GM18907 (cell line): Measurements from ENCODE around the gene ADAMTS17.

Experiments used
- ATAC-seq: cut with Tn5 transposase; IDR thresholded peaks from one replicate; pipeline ENCODE4 v1.9.1; 2021; ENCODE audit warnings: mild to moderate bottlenecking, moderate library complexity; ENCODE audit not compliant: unreplicated experiment

ADAMTS17 gene

DNA sequence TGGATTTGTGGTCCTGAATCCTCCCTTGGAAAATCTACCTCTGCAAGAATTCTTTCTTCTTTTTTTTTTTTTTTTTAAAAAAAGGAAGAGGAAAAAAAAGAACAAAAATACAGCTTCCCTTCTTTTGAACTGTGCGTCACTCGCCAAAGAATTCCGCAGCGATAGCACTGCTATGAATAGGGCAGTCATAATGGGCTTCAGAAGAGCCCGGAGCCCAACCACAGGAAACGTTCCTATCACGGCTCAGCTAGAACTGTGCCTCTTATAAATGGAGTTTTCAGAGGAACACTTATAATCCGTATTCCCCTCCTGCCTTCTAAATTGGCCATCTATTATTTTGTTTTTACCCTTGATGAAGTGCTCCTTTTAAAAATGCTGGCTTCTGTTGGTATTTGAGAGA lies 227.7 kb downstream of the ADAMTS17 start:
- ATAC-seq = no peak

DNA sequence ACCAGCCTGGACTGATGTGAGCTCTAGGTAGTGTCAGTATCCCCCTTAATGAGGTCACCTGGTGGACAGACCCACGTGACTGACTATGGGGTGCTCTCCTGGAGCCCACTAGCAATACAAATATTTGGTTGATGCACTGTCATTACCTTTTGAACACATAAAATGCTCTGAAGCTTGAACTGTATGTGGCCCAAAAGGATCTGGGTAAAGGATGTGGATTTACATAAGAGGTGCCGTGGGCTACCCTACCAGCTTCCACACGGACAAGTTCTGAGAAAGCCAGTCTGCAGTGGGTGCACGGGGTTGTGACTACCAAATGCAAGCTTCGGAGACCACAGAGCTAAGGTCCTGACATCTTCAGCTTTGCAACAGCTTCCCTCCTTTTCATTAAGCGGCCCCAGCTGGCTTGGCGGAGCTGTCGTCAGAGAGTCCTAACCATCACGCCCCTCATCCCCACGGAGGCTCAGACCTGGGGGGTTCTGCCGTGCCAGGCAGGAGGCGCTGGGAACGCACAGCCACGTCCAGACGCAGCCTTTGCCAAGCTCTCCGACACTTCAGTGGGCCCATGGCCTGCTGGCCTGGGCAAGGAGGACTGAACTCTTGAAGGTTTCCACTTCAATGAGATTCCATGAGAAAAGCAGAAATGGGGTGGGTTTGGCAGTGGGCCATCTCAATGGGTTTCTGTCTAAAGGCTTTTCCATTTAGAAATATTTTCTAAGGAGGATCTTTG lies 228.3 kb downstream of the ADAMTS17 start:
- no peak for ATAC-seq

DNA sequence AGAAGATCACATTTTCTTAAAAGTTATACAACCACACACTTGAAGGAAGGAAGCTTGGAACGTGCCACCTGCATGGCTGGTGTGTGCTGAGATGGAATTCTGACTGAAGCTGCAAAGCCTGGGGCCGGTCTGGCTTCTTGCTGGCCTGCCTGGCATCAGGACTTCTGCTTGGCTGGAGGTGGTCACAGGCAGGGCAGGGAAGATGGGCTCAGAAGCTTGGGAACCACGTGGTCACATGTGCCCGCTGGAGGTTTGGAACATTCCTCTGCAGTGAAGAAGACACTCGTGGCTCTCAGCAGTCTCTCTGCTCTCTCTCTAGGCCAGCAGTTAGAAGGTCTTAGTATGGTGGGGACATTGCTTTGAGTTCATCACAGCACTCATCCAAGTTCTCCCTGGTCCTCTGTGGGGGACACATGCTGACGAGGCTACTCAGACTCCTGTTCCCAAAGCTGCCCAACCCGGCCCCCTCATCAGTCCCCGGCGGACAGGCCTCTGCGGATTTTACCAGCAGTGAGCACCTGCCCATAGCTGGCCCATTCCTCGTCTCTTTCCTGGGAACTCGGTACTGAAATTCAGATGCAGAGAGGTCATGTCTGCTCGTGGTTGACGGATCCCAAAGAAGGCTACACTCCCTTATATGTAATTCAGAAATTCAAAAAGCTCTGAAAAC lies 229.0 kb downstream of the ADAMTS17 start:
- ATAC-seq = no peak

DNA sequence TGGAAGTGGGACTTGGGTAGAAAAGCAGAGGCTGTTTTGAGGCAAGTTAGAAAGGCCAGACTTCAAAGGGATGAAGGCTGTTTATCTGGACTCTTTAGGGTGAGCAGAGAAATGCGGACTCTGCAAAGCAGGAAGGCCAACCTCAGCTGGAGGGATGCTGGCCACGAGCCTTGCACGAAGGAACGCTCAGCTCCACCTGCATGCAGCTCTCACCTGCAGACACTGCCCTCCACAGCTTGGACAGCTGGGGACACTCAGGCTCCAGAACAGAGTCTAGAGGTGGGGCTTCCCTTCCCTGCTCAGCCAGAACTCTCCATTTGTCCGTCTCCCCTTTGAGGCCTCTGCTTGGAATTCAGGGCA lies 229.7 kb downstream of the ADAMTS17 start:
- ATAC-seq = no peak

DNA sequence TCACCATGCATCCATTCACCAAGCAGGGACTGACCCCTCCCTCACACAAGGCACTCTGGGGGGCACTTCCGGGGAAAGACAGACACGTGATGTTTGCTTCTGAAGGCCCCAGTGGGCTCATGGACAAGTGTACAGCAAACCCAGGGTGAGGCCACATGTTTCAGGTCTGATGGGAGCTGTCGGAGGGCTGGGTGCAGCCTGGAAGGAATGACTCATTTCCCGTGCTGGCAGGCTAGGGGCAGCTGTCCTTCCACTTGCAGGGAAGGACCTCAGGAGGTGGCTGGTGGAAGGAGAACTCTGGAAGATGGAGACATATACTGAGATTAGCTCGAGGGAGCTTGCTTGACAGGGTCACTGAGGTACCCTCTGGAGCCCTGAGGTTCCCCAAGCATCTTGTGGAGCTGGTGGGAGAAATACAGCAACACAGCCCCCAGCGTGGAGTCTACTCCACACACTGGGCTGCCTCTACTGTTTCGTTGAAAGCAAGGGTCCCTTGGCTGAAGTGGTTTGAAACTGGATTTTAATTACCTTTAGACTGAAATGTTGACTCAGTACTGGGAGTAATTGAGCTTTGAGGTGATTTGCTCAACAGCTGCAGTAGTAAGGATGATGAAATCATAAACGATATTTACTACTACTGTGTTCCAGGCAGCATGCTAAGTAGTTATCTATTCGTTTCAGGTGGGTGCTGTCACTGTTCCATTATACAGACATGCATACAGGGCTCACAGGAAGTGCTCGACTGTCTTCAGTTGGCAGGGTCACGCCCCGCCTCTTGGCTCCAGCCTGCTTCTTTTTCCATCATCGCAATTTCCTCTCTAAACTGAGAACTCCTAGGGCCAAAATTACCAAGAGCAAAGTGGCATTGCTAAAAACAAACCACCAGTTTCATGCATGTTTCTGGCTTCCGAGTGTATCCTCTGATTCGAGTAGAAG lies 230.4 kb downstream of the ADAMTS17 start:
- ATAC-seq = no peak

DNA sequence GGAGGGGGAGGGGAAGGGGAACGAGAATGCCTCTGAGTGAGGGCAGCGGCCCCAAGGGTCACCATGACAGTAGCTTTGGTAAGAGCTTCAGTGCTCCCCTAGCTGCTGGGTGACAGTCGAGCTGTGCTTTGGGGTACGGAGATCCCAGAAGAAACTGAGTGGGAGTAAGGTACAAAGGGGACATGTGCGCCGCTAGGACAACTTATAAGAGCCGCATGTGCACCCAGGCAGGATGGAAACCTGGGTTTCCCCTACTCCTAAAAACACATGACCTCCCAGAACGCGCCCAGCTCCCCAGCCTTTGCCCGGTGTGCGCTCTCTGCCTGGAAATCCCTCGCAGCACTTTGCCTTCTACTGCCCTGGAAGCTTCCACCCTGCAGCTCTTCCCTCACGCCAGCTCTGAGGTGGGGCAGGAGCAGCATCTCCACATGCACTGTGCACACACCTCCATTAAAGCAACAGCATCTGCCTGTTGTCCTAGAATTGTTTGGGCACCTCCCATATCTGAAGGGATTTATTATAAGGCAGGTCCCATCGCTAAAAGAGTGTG lies 232.2 kb downstream of the ADAMTS17 start:
- ATAC-seq = no peak

DNA sequence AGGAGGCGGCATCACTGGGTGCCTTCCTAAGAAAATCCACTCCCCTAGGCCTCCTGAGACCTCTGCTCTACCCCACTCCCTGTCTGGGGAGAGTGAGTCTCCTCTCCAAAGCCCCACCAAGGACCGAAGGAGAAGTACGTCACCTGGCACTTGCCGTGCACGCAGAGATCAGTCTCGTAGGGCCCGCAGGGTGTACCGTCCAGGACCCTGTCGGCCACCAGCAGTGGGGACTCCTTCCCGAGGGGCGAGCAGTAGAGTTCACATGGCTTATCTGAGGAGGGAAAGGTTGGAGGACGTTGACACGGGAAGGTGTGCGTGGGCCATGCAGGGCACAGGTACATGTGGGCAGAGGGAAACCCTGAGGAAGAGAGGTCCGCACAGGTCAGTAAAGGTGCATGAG lies 232.9 kb downstream of the ADAMTS17 start:
- no peak for ATAC-seq

DNA sequence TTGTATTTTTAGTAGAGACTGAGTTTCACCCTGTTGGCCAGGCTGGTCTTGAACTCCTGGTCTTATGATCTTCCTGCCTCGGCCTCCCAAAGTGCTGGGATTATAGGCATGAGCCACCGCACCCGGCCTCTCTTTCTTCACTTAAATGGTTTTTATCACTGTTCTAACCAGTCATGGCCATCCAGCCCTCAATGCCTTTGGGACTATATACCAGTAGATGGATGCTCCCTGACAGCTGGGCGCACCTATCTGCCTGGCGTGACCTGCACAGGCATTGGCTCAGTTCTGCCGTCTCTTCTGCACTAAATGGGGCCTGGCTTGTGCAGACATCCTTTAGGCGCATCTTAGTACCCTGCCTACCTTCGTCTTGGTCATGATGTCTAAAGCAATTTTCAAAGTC lies 233.4 kb downstream of the ADAMTS17 start:
- no peak for ATAC-seq

DNA sequence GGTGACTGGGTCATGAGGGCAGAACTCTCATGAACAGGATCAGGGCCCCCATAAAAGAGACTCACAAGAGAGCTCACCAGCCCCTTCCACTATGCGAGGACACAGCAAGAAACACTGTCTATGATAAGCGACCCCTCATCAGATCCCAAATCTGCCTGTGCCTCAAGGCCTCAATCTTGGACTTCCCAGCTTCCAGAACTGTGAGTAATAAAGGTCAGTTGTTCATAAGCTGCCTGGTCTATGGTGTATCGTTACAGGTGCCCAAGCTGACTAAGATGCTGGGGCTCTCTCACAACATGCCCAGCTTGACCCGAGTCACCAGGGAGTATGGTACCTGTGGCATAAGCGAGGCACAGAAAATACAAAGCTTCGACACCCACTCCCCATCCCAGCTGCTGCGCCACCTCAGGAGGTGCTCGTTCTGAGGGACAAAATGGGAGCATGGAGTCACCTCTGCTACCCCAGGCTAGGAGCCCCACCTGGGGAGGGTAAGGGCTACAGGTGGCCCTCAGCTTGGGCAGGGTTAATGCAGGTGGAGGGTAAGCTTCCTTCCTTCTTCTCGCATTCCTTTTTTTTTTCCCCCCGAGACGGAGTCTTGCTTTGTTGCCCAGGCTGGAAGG lies 234.1 kb downstream of the ADAMTS17 start:
- no peak for ATAC-seq

DNA sequence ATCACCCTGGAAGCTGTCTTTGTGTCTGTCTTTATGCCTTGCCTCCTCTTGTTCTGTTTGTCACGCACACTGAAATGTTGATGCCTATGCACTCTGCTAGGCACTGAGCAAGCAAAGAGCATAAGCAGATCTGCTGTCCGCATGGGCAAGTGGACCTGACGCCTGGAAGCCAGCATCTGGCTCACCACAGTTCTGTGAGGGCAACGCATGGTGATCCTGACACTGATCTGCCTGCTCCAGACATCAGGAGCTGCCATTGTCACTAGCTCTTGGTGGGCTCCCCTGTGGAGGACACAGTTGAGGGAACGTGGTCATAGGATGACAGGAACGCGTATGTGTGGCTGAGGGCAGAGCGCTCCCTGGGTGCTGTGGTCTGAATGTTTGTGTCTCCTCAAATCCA lies 234.6 kb downstream of the ADAMTS17 start:
- no peak for ATAC-seq

DNA sequence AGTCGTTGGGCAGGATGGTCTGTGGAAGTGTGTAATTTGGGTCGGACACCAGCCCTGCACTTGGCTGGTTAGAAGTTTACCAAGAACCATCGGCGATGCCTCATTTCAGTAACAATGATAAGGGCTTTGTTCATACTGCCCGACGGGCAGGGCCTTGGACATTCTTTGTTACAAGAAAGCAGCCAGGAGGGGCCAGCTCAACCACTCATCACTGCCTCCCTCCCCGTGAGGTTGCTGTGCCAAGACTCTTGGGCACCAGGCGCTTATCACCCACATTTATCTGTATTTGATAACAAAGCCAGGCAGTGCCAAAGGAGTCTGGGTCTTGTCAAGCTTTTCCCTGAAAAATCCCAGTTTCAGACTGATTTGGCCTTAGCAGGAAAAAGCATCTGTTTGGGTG lies 235.0 kb downstream of the ADAMTS17 start:
- no peak for ATAC-seq

DNA sequence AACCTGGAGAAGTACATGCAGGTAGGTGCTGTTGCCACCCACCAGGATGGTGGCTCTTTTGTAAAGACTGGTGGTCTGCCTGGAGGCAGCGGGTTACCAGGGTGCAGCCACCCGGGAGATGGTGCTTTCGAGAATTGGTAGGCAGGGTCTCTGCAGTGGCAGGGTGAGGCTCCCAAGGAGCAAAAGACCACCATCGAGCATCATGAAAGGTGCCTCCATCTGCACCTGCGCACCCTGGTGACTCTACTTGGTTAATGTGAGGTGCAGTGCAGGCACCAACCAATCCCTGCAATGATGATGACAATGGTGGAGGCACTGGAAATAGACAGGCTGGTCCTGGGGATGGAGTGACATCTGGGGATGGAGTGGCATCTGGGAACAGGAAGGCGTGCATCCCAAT lies 236.7 kb downstream of the ADAMTS17 start:
- ATAC-seq = no peak

DNA sequence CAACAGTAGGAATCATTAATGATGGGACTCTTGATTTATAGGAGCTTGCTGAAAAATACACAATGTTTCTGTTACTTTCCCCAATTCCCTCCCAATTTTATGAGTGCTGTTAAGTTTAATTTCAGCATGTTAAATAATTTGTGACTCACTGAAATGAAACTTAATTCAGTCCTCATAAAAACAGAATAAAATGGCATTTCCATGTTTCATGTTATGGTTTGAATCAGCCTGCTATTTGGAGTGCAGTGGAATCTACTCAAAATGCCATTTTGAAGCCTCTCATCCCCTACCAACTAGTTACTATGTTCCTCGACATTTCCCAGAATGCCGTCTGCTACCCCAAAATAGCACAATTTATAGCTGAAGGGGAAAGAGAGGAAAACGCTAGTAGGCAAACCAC lies 237.5 kb downstream of the ADAMTS17 start:
- ATAC-seq = no peak

DNA sequence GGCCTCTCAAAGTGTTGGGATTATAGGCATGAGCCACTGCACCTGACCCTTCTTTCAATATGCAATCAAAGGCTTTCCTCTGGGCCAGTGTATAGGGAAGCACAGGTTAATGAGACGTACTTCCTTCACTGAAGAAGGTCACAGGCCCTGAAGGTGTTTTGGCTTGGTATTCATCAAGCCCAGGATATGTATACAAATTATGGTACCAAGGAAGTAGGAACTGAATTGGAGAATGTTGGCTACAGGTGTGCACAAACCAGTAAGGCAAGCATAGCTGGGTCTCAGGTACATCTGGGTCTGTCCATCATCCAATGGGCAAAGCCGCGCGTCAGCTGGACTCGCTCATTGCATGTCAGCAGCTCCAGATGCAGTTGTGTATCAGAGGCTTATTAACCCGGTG lies 237.9 kb downstream of the ADAMTS17 start:
- ATAC-seq = no peak

DNA sequence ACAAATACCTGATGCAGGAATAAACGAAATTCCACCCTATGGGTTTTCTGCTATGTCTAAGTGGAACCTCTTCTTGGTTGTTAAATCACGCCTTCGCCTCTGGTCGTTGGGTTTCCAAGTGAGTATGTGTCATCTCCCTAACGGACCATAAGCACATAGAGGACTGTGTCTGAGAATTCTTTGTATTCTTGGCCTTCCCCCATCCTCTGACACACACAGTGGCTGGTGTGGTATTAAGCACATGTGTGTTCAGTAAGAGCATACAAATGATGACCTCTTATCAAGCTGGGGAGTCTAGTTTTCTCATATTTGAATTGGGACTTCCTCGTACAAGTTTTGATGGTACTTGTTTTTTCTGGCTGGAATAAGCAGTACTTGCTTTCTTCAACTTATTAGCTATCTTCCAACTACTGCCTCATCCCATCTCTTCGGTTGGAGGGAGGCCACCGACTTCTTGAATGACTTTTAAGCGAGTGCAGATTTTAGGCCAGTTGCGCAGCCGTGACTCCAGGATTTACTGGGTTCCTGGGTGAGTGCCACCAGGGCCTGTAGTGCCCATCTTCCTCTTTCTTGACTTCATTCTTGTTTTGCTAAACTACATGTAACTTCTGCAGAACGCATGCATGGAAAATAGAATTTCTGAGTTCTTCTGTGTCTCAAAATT lies 240.2 kb downstream of the ADAMTS17 start:
- no peak for ATAC-seq

DNA sequence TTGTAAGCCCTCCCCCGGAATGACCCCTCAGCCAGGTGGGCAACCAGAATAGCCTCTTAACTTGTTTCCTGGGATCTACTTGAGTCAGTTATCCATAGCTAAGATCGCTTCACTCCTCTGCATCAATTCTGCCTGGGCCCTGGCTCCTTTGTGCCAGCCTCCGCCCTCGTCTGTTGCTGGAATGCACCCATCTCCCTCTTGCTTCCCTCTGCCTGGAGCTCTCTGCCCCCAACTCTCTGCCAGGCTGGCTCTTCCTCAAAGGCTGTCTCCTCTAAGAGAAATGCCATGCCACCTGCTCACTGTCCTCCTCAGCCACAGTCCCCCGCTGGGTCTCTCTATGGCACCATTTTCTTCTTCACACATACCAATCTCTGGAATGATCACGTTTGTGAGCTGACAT lies 240.8 kb downstream of the ADAMTS17 start:
- ATAC-seq = no peak

DNA sequence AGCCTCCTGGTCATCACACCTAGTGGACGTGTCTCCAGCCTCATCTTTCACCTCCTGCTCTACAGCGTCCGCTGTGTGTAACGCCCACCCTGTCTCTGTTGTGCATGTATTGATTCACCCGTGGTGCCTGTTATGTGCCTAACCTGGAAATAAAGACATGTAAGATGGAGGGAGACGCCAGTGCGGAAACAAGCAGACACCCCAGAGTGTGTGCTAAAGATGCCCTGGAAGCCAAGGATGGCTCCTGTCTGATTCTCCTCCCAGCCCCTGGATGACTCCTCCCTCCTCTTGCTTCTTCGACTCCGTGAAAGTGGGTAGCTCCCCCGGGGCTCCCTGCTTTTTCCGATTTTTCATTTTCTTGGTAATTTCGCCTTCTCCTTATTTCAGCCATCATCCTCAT lies 241.8 kb downstream of the ADAMTS17 start:
- no peak for ATAC-seq

DNA sequence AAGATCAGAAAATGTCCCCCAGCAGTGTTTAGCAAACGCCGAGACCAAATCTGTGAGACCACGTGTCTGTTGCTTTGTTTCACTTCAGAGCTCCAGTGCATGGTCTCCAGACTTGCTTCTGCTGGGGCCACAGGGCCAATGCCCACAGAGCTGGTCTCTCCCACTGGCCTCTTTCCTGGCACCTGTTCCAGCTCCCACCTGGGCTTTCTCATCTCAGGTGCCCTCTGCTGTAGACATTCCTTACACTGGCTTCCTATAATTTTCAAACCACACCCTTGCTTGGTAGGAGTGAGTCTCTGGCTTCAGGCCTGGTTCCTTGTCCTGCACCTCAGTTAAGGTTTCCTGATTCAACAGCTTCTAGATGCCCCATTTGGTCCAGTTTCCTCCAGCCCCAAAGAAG lies 243.1 kb downstream of the ADAMTS17 start:
- no peak for ATAC-seq

DNA sequence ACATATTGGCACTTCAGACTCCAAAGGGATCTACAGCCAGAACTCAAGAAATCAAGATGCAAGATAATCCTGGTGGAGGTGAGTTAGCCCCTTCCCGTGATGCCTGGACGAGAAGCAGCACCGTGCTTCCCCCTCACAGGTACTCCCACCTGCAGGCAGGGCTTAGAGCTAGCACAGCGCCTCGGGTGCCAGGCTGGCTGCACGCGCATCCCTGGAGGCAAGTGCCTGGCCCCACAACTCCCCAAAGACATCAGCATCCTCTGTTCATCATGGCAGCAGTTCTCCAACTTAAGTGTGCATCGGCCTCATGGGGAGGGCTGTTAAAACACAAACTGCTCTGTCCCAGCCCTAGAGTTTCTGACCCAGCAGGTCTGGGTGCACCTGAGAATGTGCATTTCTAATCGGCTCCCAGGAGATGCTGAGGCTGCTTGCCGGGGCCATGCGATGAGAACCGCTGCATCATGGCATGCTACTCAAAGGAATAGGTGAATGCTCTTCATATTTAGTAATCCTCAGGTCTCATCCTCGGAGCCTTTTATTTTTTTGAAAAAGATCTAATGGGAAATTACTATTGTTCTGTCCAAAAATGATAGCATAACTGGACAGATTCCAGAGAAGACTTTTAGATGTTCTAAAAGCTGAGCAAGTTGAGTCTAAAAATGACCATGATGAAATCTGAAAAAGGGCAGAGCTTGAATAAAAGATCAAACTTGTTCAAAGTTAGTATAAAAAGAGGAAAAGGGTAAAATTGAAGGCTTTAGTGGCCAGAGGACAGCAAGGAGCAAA lies 244.2 kb downstream of the ADAMTS17 start:
- no peak for ATAC-seq

DNA sequence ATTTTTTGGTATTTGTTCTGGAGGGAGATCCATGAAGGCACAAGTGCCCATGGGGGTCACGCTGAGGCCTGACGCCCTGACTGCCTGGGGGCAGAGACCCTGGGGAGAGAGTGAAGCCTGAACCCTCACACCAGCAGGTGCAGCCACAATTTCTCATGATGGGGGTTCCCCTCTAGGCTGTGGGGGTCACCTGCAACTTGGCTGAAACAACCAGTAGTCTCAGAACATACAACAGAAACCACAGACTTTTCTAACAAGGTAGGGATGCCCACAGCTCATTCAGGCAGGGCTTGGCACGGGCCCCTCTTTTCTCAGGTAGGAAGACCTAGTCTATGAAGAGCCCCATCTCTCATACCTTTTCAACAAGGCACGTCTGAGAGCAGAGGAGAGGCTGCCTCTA lies 245.1 kb downstream of the ADAMTS17 start:
- peak; percentile 38 for ATAC-seq
